Measurements from ENCODE around the gene HAX1. TPM values are rescaled to one million over a fixed set of nuclear protein-coding genes. Genes with fewer than 3 reads are reported as not detected.

HAX1 gene
- total and polyA plus RNA-seq, 2 of the 8 experiments (the other 6 are each of a cell fraction or from before 2014, with no cell fraction given): 82.2 to 115 TPM

DNA sequence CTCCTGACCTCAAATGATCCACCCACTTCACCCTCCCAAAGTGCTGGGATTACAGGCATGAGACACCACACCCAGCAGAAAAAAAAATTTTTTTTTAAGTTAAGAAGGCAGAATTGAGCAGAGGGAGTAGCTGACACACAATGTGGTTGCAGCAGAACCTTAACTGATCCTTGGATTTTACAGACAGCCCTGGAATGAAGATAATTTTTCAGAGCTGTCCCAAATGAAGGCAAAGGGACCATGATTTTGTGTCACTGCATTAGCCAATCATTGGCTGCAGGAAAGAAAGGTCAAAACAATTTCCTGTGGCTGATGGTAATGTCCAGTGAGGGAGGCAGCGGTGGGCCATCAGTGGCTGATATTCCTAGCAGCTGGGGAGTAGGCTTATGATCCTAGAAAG is 29.2 kb downstream of the HAX1 start:
- no peaks in the 10 kb centered on the region for H3K4me1 ChIP-seq (replicated peaks in 1 of 4; ENCODE audit: control insufficient read depth in 3 of 4, insufficient read depth in 4 of 4, low read length in 3 of 4)
- no peak overlapping the region for H3K56ac ChIP-seq (replicated peaks; ENCODE audit: insufficient read length, low read depth, low read length)
- no peak overlapping the region for H2BK5ac ChIP-seq (ENCODE audit: low read depth, low read length)
- H3K27ac ChIP-seq (ENCODE audit: low read depth, low read length): no peak overlapping the region
- H2AFZ ChIP-seq (ENCODE audit: low read length): no peak overlapping the region
- H4K5ac ChIP-seq (ENCODE audit: insufficient read length, low read depth, low read length): no peak overlapping the region
- no peaks in the 10 kb centered on the region for H3K9me3 ChIP-seq (ENCODE audit: insufficient read depth in 2 of 2, low read depth in 1 of 2, low read length in 1 of 2)
- FAIRE-seq (no peak), DNase-seq (ENCODE audit: low read depth in 1 of 2, low spot score in 2 of 2) (no peak)
- POLR2A ChIA-PET (ENCODE audit: partially characterized antibody): interaction anchor here (1.1 kb wide), 1 partner anchor 24 kb away, joined by 3 read pairs; no protein-coding TSS in a partner anchor
- no peak overlapping the region for H4K91ac ChIP-seq (replicated peaks; ENCODE audit: insufficient read length, low read length)
- no peak overlapping the region for H3K14ac ChIP-seq (ENCODE audit: insufficient read length)
- H2BK20ac ChIP-seq (ENCODE audit: low read length): no peak overlapping the region
- no peak overlapping the region for H2BK15ac ChIP-seq (ENCODE audit: low read length)
- no peak overlapping the region for H2AK5ac ChIP-seq (ENCODE audit: low read depth, low read length)
- H3K79me2 ChIP-seq (ENCODE audit: control insufficient read depth in 1 of 2, insufficient read depth in 2 of 2, low read length in 2 of 2): no peaks in the 10 kb centered on the region
- H3K79me1 ChIP-seq (ENCODE audit: low read depth, low read length): no peaks in the 10 kb centered on the region
- no peak overlapping the region for H3K4ac ChIP-seq (replicated peaks; ENCODE audit: insufficient read length, low read depth, low read length)
- no peak overlapping the region for H2BK12ac ChIP-seq (ENCODE audit: low read depth, low read length)
- H3K4me2 ChIP-seq (ENCODE audit: insufficient read depth in 1 of 2, low read depth in 2 of 2, low read length in 2 of 2): no peak overlapping the region
- H3K4me3 ChIP-seq (ENCODE audit: extremely low read depth in 1 of 4, insufficient read depth in 2 of 4, low read depth in 3 of 4, low read length in 4 of 4): no peak overlapping the region
- H4K20me1 ChIP-seq (replicated peaks in 1 of 2; ENCODE audit: control insufficient read depth in 1 of 2, insufficient read depth in 2 of 2, low read length in 2 of 2): no peaks in the 10 kb centered on the region
- H4K8ac ChIP-seq (ENCODE audit: extremely low read depth, insufficient read depth, low read length): no peak overlapping the region
- H3K23me2 ChIP-seq (ENCODE audit: low read depth, low read length): no peaks in the 10 kb centered on the region
- no peak overlapping the region for H3K18ac ChIP-seq (ENCODE audit: extremely low read depth, low read length)
- H3K9ac ChIP-seq (replicated peaks in 1 of 4; ENCODE audit: extremely low read depth in 1 of 4, low read depth in 3 of 4, low read length in 3 of 4): no peak overlapping the region
- WGBS, 2 experiments (ENCODE audit: extremely low coverage in 1 of 2, insufficient coverage in 1 of 2, insufficient read length in 1 of 2, insufficient replicate concordance in 2 of 2, low coverage in 1 of 2, low lambda C conversion rate in 2 of 2, missing lambda C conversion rate in 1 of 2): 100% methylated on average over 1 of the region's 1 CpG; no CpG with 5 or more reads in 1 of the 2 experiments
- H3K36me3 ChIP-seq (ENCODE audit: control insufficient read depth in 2 of 4, insufficient read depth in 4 of 4, low read length in 3 of 4): no peaks in the 10 kb centered on the region
- no peak overlapping the region for H2BK120ac ChIP-seq (replicated peaks; ENCODE audit: low read depth, low read length)
- CTCF ChIA-PET (ENCODE audit: partially characterized antibody): interaction anchor here (0.8 to 1.6 kb wide), 3 partner anchors 22 to 33 kb away, joined by 3 to 7 read pairs (median 3); no protein-coding TSS in a partner anchor
- no peak overlapping the region for H3K23ac ChIP-seq (ENCODE audit: insufficient read length)
- no peaks in the 10 kb centered on the region for H3K27me3 ChIP-seq (replicated peaks in 1 of 4; ENCODE audit: control insufficient read depth in 3 of 4, extremely low read depth in 1 of 4, insufficient read depth in 3 of 4, low read length in 3 of 4)
- TF ChIP-seq BACH1 (IDR thresholded peaks at IDR 0.05; ENCODE audit: low read length) (no peak), TAF1 (IDR thresholded peaks at IDR 0.05; ENCODE audit: low read depth, low read length) (no peak), NANOG (IDR thresholded peaks at IDR 0.05; ENCODE audit: insufficient read depth, low read depth, low read length, poor library complexity, severe bottlenecking) (no peak), JUN (IDR thresholded peaks at IDR 0.05; ENCODE audit: low read depth, low read length) (no peak), ZNF274 (IDR thresholded peaks at IDR 0.05; ENCODE audit: borderline replicate concordance, extremely low read depth, low read length) (no peak), SIX5 (IDR thresholded peaks at IDR 0.05; ENCODE audit: low read depth, low read length) (no peak), MAFK (IDR thresholded peaks at IDR 0.05; ENCODE audit: low read depth, low read length) (no peak), GTF2F1 (IDR thresholded peaks at IDR 0.05; ENCODE audit: borderline replicate concordance, low read depth, low read length) (no peak)
- TF ChIP-seq, protein P1, sequence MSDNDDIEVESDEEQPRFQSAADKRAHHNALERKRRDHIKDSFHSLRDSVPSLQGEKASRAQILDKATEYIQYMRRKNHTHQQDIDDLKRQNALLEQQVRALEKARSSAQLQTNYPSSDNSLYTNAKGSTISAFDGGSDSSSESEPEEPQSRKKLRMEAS (IDR thresholded peaks at IDR 0.05): no peak
- TF ChIP-seq, protein P2, sequence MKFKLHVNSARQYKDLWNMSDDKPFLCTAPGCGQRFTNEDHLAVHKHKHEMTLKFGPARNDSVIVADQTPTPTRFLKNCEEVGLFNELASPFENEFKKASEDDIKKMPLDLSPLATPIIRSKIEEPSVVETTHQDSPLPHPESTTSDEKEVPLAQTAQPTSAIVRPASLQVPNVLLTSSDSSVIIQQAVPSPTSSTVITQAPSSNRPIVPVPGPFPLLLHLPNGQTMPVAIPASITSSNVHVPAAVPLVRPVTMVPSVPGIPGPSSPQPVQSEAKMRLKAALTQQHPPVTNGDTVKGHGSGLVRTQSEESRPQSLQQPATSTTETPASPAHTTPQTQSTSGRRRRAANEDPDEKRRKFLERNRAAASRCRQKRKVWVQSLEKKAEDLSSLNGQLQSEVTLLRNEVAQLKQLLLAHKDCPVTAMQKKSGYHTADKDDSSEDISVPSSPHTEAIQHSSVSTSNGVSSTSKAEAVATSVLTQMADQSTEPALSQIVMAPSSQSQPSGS (IDR thresholded peaks at IDR 0.05; ENCODE audit: low read length): no peak

All from H1 (cell line).